GOT3 (cell line): ENCODE data around the gene LEPROT.
"Not testable (repeated sequence)": the region's sequence is repeated elsewhere in the genome, so short reads cannot be mapped to it uniquely, and the experiment has no call there.

Experiments
- DNase-seq: peaks from one replicate; lab custom pipeline; 2025; ENCODE audit warnings: mixed read lengths; lab: John Stamatoyannopoulos, UW

The LEPROT gene

GRCh38 chr1:65437616-65438015 is 17.1 kb downstream of the LEPROT start:
- no peak for DNase-seq

- DNase-seq = no peak
Measured at GRCh38 chr1:65440322-65440900, 19.9 kb downstream of the LEPROT start.

GRCh38 chr1:65440915-65441314 is 20.4 kb downstream of the LEPROT start:
- no peak for DNase-seq

GRCh38 chr1:65441464-65441863 is 21.0 kb downstream of the LEPROT start:
- DNase-seq = no peak

- no peak for DNase-seq
Measured at GRCh38 chr1:65442442-65442841, 22.0 kb downstream of the LEPROT start.

GRCh38 chr1:65443647-65444046 is 23.2 kb downstream of the LEPROT start:
- no peak for DNase-seq

GRCh38 chr1:65444128-65444640 is 23.7 kb downstream of the LEPROT start:
- no peak for DNase-seq

- no peak for DNase-seq
Measured at GRCh38 chr1:65445837-65446236, 25.4 kb downstream of the LEPROT start.

- no peak for DNase-seq
Measured at GRCh38 chr1:65449214-65449823, 28.9 kb downstream of the LEPROT start.

GRCh38 chr1:65455678-65456077 is 35.2 kb downstream of the LEPROT start:
- DNase-seq = not testable (repeated sequence)

- DNase-seq = no peak
Measured at GRCh38 chr1:65456481-65456880, 36.0 kb downstream of the LEPROT start.

- no peak for DNase-seq
Measured at GRCh38 chr1:65457868-65458267, 37.4 kb downstream of the LEPROT start.

GRCh38 chr1:65458730-65459396 is 38.4 kb downstream of the LEPROT start:
- DNase-seq = no peak

- no peak for DNase-seq
Measured at GRCh38 chr1:65459397-65459768, 38.9 kb downstream of the LEPROT start.

GRCh38 chr1:65465837-65466236 is 45.4 kb downstream of the LEPROT start:
- DNase-seq = not testable (repeated sequence)

GRCh38 chr1:65467536-65467935 is 47.1 kb downstream of the LEPROT start:
- no peak for DNase-seq

- no peak for DNase-seq
Measured at GRCh38 chr1:65469126-65469888, 48.8 kb downstream of the LEPROT start.

- DNase-seq = no peak
Measured at GRCh38 chr1:65469889-65470340, 49.4 kb downstream of the LEPROT start.

GRCh38 chr1:65470766-65471165 is 50.3 kb downstream of the LEPROT start:
- no peak for DNase-seq

GRCh38 chr1:65471213-65471833 is 50.9 kb downstream of the LEPROT start:
- DNase-seq = no peak

GRCh38 chr1:65471861-65472332 is 51.4 kb downstream of the LEPROT start:
- DNase-seq = no peak

GRCh38 chr1:65476327-65476726 is 55.9 kb downstream of the LEPROT start:
- DNase-seq = no peak
